ENCODE results near the gene REXO1.

Gene REXO1

DNA sequence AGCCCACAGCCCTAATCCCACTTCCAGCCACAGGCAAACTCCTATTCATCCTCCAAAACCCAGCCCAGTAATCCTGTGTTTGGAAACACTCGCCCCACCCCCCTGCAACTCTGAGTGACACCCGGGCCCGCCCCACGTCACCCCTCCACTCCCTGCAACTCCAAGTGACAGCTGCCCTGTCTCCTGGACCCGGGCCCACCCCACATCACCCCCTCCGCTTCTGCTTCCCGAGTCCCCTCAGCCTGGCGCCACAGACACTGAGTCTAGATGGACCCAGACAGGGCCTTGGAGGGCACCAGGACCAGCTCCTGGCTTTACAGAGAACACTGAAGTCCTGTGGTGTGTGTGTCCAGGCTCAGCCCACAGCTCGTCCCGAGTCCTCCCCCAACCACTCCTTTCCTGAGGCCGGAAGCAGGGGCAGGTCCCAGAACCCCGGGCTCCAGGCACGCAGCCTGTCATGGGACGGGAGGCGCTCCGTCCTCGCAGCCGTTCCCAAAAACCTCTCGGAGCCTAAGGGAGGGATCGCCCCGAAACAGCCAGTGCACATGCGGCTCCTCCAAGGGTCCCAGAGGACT, 7.7 kb downstream of the REXO1 start:
- Histone ChIP-seq H3K4me3 (ENCODE audit: low read length) (peak overlapping the region; percentile 3), H3K9ac (ENCODE audit: low read length) (no peak overlapping the region), H3K27ac (ENCODE audit: low read depth, low read length) (no peak overlapping the region), H3K4me1 (ENCODE audit: control insufficient read depth, insufficient read depth, low read length) (no peaks in the 10 kb centered on the region), H3K36me3 (ENCODE audit: control insufficient read depth, insufficient read depth, low read length) (no peaks in the 10 kb centered on the region), H3K27me3 (ENCODE audit: control insufficient read depth, insufficient read depth, low read length) (no peaks in the 10 kb centered on the region)

DNA sequence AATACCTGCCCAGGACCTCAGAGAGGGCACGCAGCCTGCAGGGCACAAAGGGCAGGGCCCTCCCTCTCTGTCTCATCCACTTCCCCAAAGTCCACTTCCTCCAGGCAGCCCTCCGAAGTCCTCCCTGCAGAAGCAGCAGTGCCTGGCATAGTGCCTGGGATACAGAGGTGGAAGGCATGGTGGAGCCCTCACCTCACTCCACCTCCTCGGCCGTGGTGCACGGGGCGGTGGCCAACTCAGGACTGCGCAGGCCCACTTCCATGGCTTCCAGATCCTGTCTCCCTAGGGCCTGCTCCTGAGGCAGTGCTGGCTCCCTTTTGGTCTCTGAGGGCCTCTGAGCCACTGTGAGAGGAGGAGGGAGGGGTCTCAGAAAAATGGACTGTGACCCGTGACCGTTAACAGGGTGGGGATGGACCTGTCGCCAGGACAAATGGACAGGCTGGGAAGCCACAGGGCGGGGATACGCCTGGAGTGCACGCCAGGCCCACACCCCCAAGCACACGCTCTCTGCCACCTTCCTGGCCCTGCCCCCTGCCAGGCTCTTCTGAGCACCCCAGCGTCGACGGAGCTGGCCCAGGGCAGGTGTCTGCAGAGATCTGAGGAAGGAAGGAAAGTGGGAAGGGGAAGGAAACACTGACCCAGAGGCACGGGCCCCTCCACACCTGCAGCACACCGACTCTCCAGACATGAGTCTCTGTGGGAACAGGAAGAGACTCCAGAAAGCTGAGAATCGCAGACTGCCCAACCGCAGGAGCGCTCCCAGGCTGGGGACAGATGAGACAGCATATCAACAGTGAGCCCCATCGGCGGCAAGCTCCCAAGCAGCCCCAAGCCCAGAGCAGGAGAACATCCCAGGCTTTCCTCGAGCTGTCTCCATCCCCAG, 8.4 kb downstream of the REXO1 start:
- Histone ChIP-seq H3K4me3 (ENCODE audit: low read length) (peak overlapping the region; percentile 8), H3K36me3 (ENCODE audit: control insufficient read depth, insufficient read depth, low read length) (no peaks in the 10 kb centered on the region), H3K4me1 (ENCODE audit: control insufficient read depth, insufficient read depth, low read length) (no peaks in the 10 kb centered on the region), H3K27me3 (ENCODE audit: control insufficient read depth, insufficient read depth, low read length) (no peaks in the 10 kb centered on the region), H3K9ac (ENCODE audit: low read length) (no peak overlapping the region), H3K27ac (ENCODE audit: low read depth, low read length) (no peak overlapping the region)

DNA sequence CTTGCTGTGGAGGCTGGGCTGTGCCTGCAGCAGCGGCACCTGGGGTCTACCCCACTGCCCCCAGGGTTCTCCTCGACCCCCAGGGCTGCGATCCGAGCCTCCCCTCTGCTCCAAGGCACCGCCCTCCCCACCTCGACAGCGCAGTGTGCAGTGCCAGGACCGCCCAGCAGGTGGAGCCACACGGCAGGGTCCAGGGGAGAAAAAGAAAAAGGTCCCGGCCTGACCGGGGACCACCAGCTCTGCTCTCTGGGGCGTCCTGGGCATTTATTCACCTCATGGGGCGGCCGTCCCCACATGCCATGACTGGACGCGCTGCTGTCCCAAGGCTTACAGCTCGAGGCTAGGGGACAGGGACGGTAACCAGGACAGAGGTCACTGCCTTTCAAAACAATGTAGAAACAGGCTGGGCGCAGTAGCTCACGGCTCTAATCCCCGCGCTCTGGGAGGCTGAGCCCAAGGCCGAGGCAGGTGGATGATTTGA, 10.6 kb downstream of the REXO1 start:
- Histone ChIP-seq H3K27ac (ENCODE audit: low read depth, low read length) (peak overlapping the region; percentile 24), H3K36me3 (ENCODE audit: control insufficient read depth, insufficient read depth, low read length) (no peaks in the 10 kb centered on the region), H3K4me1 (ENCODE audit: control insufficient read depth, insufficient read depth, low read length) (no peaks in the 10 kb centered on the region), H3K27me3 (ENCODE audit: control insufficient read depth, insufficient read depth, low read length) (no peaks in the 10 kb centered on the region), H3K9ac (ENCODE audit: low read length) (no peak overlapping the region), H3K4me3 (ENCODE audit: low read length) (peak overlapping the region; percentile 32)

DNA sequence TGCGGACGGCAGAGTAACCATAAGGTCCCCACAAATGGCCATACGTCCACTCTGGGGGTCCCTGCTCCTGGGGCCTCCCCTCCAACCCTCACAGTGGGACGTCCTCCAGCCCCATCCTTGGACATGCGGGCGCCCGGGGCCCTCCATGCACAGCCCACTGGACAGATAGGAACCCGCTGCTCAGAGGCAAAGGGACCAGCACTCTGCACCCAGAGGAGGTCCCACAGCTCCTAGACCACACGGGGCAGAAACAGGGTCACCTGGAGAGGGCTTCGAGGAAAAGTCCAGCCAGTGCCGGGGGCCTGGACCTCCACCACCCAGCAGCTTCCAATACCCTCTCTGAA, 11.1 kb downstream of the REXO1 start:
- Histone ChIP-seq H3K27ac (ENCODE audit: low read depth, low read length) (no peak overlapping the region), H3K4me3 (ENCODE audit: low read length) (no peak overlapping the region), H3K9ac (ENCODE audit: low read length) (no peak overlapping the region), H3K4me1 (ENCODE audit: control insufficient read depth, insufficient read depth, low read length) (no peaks in the 10 kb centered on the region), H3K36me3 (ENCODE audit: control insufficient read depth, insufficient read depth, low read length) (peaks cover under 1% of the 10 kb centered on the region), H3K27me3 (ENCODE audit: control insufficient read depth, insufficient read depth, low read length) (no peaks in the 10 kb centered on the region)

DNA sequence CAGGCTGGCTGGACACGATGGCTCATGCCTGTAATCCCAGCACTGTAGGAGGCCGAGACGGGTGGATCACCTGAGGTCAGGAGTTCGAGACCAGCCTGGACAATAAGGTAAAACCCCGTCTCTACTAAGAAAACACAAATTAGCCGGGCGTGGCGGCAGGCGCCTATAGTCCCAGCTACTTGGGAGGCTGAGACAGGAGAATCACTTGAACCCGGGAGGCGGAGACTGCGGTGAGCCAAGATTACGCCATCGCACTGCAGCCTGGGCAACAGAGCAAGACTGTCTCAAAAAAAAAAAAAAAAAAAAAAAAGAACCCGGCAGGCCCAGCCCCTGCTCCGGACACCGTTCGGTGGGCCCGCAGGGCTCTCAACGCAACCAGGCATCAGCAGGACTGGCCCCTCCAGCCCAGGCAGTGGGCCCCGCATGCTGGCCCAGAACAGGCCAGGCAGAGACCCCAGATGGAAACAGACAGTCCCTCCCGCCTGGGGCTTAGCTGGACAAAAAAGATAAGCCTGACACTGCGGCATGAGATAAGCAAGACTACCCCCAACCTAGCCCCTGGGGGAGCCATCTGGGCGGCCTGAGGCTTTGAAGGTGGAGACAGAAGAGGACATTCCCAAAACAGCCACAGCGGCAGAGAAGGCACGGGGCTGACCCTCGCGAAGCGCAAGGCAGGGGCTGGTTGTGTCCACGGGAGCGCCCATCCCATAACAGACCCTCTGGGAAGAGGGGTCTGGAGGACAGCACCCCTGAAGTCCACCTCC, 11.6 kb downstream of the REXO1 start:
- H3K9ac ChIP-seq (ENCODE audit: low read length), result no peak overlapping the region
- H3K4me3 ChIP-seq (ENCODE audit: low read length), result no peak overlapping the region
- peaks cover 3% of the 10 kb centered on the region for H3K36me3 ChIP-seq (ENCODE audit: control insufficient read depth, insufficient read depth, low read length)
- no peaks in the 10 kb centered on the region for H3K4me1 ChIP-seq (ENCODE audit: control insufficient read depth, insufficient read depth, low read length)
- no peak overlapping the region for H3K27ac ChIP-seq (ENCODE audit: low read depth, low read length)
- no peaks in the 10 kb centered on the region for H3K27me3 ChIP-seq (ENCODE audit: control insufficient read depth, insufficient read depth, low read length)

DNA sequence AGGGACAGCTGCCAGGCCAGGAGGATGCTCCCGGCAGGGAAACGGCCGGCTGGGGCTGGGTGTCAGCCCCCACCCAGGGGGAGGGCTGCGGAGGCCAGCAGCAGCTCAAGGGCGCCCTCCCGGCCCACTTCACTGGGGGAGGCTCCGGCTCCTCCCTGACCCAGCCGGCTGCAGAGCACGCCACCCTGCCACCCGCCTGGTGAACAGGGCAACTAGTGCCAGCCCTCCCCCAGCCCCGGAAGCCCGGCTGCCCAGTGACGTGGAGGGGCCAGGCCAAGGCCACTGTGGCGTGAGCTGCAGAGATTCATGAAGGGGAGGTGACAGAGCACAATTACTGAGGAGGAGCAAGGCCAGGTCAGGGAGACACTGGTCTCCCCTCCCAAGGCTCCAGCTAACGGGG, 14.7 kb downstream of the REXO1 start:
- Histone ChIP-seq H3K27me3 (ENCODE audit: control insufficient read depth, insufficient read depth, low read length) (no peaks in the 10 kb centered on the region), H3K9ac (ENCODE audit: low read length) (no peak overlapping the region), H3K4me3 (ENCODE audit: low read length) (no peak overlapping the region), H3K36me3 (ENCODE audit: control insufficient read depth, insufficient read depth, low read length) (peaks cover 3% of the 10 kb centered on the region), H3K27ac (ENCODE audit: low read depth, low read length) (no peak overlapping the region), H3K4me1 (ENCODE audit: control insufficient read depth, insufficient read depth, low read length) (no peaks in the 10 kb centered on the region)

DNA sequence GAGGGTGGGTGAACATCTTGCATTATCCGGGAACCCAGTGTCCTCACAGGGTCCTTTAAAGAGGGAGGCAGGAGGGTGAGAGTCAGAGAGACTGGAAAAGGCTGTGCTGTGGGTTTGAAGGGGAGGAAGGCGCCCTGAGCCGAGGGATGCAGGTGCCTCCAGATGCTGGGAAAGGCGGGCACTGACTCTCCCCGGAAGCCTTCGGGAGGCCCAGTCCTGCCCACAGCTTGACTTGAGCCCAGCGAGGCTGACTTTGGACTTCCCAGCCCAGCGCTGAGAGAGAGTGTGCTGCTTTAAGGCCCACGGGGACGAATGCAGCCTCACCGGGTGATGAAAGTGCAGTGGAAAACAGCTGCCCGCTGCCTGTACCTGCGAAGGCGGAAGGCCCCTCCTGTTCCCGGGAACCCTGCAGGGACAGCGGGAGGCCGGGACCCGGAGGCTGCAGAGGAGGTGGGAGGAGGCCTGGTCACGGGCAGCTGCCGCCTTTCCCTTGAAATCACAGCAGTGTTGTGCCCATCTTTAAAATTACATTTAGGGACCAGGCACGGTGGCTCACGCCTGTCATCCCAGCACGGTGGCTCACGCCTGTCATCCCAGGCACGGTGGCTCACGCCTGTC, 16.1 kb downstream of the REXO1 start:
- Histone ChIP-seq H3K27ac (ENCODE audit: low read depth, low read length) (no peak overlapping the region), H3K27me3 (ENCODE audit: control insufficient read depth, insufficient read depth, low read length) (no peaks in the 10 kb centered on the region), H3K4me1 (ENCODE audit: control insufficient read depth, insufficient read depth, low read length) (no peaks in the 10 kb centered on the region), H3K9ac (ENCODE audit: low read length) (no peak overlapping the region), H3K36me3 (ENCODE audit: control insufficient read depth, insufficient read depth, low read length) (peaks cover 3% of the 10 kb centered on the region), H3K4me3 (ENCODE audit: low read length) (no peak overlapping the region)

DNA sequence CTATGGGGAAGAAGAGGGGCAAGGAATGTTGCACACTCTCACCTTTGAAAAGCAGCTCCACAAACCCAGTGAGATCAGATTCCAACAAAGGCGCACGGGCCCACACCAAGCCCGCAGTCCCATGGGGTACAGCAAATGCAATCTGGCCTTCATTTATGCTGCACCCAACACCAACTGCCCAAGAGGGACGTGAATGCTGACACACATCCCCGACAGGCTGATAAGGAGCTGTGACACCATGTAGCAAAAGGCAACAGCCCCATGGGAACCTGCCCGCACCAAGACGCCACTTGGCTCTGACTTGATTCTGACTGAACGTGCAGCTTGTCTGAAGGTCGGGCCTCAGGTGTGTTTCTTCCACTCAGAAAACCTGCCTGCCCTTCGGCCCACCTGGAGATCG, 17.3 kb downstream of the REXO1 start:
- no peaks in the 10 kb centered on the region for H3K27me3 ChIP-seq (ENCODE audit: control insufficient read depth, insufficient read depth, low read length)
- H3K27ac ChIP-seq (ENCODE audit: low read depth, low read length), result no peak overlapping the region
- no peak overlapping the region for H3K9ac ChIP-seq (ENCODE audit: low read length)
- H3K4me1 ChIP-seq (ENCODE audit: control insufficient read depth, insufficient read depth, low read length), result no peaks in the 10 kb centered on the region
- peaks cover 3% of the 10 kb centered on the region for H3K36me3 ChIP-seq (ENCODE audit: control insufficient read depth, insufficient read depth, low read length)
- no peak overlapping the region for H3K4me3 ChIP-seq (ENCODE audit: low read length)

DNA sequence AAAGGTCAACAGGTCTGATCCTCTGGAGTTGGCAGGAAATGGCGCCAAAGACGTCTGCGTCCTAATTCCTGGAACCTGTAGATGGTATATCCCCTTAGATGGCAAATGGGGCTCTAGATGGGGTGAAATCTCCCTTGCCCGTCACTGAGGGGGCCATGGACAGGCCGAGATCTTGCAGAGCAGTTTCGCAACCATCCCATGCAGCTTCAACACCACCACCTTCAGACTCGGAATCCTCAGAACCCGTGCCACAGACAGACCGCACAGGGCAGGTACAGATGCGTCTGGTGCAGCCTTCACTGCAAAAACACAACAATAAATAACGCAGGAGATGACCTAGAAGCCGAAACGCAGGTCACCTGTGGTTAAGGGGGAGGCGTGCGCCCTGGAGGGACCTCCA, 17.7 kb downstream of the REXO1 start:
- H3K4me3 ChIP-seq (ENCODE audit: low read length), result no peak overlapping the region
- peaks cover 3% of the 10 kb centered on the region for H3K36me3 ChIP-seq (ENCODE audit: control insufficient read depth, insufficient read depth, low read length)
- H3K4me1 ChIP-seq (ENCODE audit: control insufficient read depth, insufficient read depth, low read length), result no peaks in the 10 kb centered on the region
- H3K27ac ChIP-seq (ENCODE audit: low read depth, low read length), result no peak overlapping the region
- H3K9ac ChIP-seq (ENCODE audit: low read length), result no peak overlapping the region
- no peaks in the 10 kb centered on the region for H3K27me3 ChIP-seq (ENCODE audit: control insufficient read depth, insufficient read depth, low read length)

DNA sequence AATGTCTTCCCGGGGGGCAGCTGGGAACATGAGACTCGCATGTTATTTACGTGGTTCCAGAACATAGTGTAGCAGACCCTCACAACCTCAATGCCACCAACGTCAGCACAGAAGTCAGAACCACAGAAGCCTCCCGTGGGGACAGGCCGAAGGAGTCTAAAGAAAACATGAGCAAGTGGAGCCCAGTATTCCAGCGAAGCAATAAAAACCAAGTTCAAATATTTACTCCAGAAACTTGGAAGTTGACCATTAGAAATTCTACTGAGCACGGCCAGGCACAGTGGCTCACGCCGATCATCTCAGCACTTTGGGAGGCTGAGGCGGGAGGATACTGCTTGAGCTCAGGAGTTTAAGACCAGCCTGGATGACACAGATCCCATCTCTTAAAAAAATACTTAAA, 18.3 kb downstream of the REXO1 start:
- Histone ChIP-seq H3K27ac (ENCODE audit: low read depth, low read length) (peak overlapping the region; percentile 30), H3K4me1 (ENCODE audit: control insufficient read depth, insufficient read depth, low read length) (no peaks in the 10 kb centered on the region), H3K36me3 (ENCODE audit: control insufficient read depth, insufficient read depth, low read length) (peaks cover 3% of the 10 kb centered on the region), H3K4me3 (ENCODE audit: low read length) (no peak overlapping the region), H3K27me3 (ENCODE audit: control insufficient read depth, insufficient read depth, low read length) (no peaks in the 10 kb centered on the region), H3K9ac (ENCODE audit: low read length) (no peak overlapping the region)

DNA sequence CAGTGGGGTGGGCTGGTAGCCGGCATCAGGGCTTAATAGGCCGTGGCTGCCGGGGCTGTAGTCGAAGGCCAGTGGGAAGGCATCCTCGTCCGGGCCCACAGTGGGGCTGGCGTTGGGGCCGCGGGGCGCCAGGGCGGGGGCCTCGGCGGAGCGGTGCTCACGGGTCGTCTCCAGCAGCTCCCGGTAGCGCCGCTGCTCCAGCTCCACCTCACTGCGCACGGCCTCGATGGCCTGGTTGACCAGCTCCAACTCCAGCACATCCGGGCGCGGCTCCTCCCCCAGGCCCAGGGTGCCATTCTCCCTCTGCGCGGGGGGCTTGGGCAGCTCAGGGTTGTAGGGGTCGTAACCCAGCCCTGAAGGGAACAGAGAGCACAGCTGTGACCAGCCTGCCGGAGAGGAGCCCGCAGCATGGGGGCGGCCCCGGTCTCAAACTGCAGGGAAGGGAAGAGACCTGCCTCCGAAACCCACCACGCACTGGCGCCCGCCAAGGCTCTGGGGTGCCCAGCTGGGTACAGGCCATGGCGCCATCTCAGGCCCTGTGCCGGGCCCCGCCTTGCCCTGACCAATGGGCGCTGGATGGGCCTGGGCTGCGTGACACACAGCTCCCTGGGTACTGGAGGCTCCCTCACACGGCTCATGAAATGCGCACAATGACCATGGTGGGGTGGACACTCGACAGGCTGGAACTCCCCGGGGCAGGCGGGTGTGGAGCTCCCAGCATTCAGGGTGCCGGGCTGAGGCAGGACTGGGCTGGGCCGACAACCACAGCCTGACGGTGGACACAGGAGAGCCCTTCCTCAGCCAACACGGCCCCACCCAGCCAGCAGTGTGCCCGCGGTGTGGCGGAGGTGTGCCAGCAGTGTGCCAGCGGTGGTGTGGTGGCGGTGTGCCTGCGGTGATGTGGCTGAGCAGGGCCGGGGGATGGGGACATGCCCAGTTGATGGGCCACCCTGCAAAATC, 19.7 kb downstream of the REXO1 start:
- no peak overlapping the region for H3K27ac ChIP-seq (ENCODE audit: low read depth, low read length)
- H3K36me3 ChIP-seq (ENCODE audit: control insufficient read depth, insufficient read depth, low read length), result peaks cover 9% of the 10 kb centered on the region
- H3K9ac ChIP-seq (ENCODE audit: low read length), result no peak overlapping the region
- no peaks in the 10 kb centered on the region for H3K4me1 ChIP-seq (ENCODE audit: control insufficient read depth, insufficient read depth, low read length)
- H3K27me3 ChIP-seq (ENCODE audit: control insufficient read depth, insufficient read depth, low read length), result no peaks in the 10 kb centered on the region
- no peak overlapping the region for H3K4me3 ChIP-seq (ENCODE audit: low read length)

All from rectal smooth muscle tissue (tissue), 1 donor.